ENCODE data around the gene RNU6-8. TPM values are rescaled to one million over a fixed set of nuclear protein-coding genes. Genes with fewer than 3 reads are reported as not detected.

The RNU6-8 gene
- total RNA-seq, 2 donors from 2014 or later, result not detected

DNA sequence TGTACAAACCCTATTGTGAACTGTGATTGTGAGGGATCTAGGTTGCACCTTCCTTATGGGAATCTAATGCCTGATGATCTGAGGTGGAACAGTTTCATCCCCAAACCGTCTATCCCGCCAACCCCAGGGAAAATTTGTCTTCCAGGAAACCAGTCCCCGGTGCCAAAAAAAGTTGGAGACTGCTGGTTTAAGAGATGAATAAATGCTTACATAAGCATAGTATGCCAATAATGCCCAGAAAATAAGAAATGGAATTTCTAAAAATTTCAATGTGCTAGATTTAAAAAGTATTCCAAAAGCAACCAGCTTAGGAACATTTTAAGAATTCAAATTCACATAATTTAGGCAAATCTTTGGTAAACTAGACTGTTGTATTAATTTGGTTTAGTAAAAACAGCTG lies 5.4 kb upstream of the RNU6-8 start:
- WGBS, 2 donors, result 89 to 98% methylated on average over 3 of the region's 3 CpGs
- H3K27me3 ChIP-seq, result no peaks in the 10 kb centered on the region
- no peaks in the 10 kb centered on the region for H3K4me1 ChIP-seq
- H3K4me3 ChIP-seq, result no peak overlapping the region
- ATAC-seq (no peak), DNase-seq (no peak)
- H3K36me3 ChIP-seq (replicated peaks in 1 of 2; ENCODE audit: insufficient read depth in 1 of 2, low read depth in 2 of 2), result no peaks in the 10 kb centered on the region
- intact Hi-C loops (cut with DNase I), result no loop called here
- no peak for TF ChIP-seq POLR2A (IDR thresholded peaks at IDR 0.05)
- TF ChIP-seq, protein P1, sequence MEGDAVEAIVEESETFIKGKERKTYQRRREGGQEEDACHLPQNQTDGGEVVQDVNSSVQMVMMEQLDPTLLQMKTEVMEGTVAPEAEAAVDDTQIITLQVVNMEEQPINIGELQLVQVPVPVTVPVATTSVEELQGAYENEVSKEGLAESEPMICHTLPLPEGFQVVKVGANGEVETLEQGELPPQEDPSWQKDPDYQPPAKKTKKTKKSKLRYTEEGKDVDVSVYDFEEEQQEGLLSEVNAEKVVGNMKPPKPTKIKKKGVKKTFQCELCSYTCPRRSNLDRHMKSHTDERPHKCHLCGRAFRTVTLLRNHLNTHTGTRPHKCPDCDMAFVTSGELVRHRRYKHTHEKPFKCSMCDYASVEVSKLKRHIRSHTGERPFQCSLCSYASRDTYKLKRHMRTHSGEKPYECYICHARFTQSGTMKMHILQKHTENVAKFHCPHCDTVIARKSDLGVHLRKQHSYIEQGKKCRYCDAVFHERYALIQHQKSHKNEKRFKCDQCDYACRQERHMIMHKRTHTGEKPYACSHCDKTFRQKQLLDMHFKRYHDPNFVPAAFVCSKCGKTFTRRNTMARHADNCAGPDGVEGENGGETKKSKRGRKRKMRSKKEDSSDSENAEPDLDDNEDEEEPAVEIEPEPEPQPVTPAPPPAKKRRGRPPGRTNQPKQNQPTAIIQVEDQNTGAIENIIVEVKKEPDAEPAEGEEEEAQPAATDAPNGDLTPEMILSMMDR (IDR thresholded peaks at IDR 0.05), result no peak
- H3K27ac ChIP-seq, result no peak overlapping the region
- no peaks in the 10 kb centered on the region for H3K9me3 ChIP-seq

DNA sequence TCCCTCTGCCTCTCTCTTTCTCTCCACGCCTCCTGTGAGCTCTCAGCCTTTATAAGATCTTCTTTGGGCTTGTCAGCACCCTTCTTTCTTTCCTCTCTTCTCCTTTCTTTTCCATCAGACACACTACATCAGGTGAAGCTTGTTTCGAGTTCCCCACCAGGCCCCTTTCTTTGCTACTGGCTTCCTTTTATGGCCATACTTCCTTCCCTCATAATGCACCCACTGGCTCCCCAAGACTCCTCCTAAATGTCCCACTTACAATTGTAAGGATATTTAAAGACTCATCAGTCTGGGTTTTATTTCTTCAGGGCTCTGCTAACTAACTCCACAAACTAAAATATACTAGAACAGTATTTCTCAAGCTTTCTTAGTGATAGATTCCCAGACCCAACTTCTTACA lies 3.5 kb upstream of the RNU6-8 start:
- TF ChIP-seq, protein P1 (IDR thresholded peaks at IDR 0.05), result no peak
- no peak for TF ChIP-seq POLR2A (IDR thresholded peaks at IDR 0.05)
- intact Hi-C loops (cut with DNase I), result no loop called here
- 67 to 74% methylated on average over 2 of the region's 2 CpGs for WGBS, 2 donors
- ATAC-seq, result no peak
- H3K9me3 ChIP-seq, result no peaks in the 10 kb centered on the region
- peaks cover 10% of the 10 kb centered on the region for H3K4me1 ChIP-seq
- H3K27ac ChIP-seq, result no peak overlapping the region
- DNase-seq, result no peak
- no peak overlapping the region for H3K4me3 ChIP-seq
- no peaks in the 10 kb centered on the region for H3K36me3 ChIP-seq (replicated peaks in 1 of 2; ENCODE audit: insufficient read depth in 1 of 2, low read depth in 2 of 2)
- no peaks in the 10 kb centered on the region for H3K27me3 ChIP-seq

DNA sequence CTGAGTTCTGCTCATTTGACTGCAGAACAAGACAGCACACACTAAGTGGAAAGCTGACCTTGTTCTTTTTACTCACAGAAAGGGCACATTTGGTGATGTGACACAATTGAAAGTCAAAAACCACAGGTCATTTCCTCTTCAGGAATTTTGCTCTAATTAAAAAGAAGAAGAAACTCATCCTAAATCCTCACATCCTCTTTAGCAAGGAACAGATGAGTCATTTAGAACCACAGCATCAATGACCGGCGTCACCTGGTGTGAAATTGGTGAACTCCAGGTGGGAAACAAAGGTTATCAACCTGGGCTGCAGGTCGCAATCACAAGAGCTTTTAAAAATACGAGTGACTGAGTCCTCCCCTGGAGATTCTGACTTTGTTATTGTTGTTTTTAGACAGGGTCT lies 2.9 kb upstream of the RNU6-8 start:
- no peak overlapping the region for H3K4me3 ChIP-seq
- peaks cover 10% of the 10 kb centered on the region for H3K4me1 ChIP-seq
- no peaks in the 10 kb centered on the region for H3K9me3 ChIP-seq
- no peak overlapping the region for H3K27ac ChIP-seq
- no peak for ATAC-seq
- DNase-seq, result no peak
- TF ChIP-seq POLR2A (IDR thresholded peaks at IDR 0.05), result no peak
- TF ChIP-seq, protein P1 (IDR thresholded peaks at IDR 0.05), result no peak
- intact Hi-C loops (cut with DNase I), result no loop called here
- 68 to 69% methylated on average over 4 of the region's 4 CpGs for WGBS, 2 donors
- H3K27me3 ChIP-seq, result no peaks in the 10 kb centered on the region
- H3K36me3 ChIP-seq (replicated peaks in 1 of 2; ENCODE audit: insufficient read depth in 1 of 2, low read depth in 2 of 2), result no peaks in the 10 kb centered on the region

DNA sequence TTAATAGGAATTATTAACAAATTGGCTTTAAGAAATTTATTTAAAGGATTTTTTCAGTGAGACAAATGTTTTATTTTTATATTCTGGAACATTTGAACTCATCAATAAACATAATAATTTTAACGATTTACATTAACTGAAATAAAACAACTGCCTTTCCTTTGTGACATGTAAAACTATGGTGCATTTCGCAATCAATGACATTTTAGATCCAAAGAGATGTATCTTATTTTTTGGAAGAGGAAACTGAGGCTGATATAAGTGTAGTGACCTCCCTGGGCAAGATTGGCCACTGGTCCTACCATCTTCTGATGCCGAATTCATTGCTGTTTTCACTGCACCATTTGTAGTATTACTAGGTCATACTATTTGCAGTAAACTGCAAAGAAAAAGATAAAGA lies 2.5 kb upstream of the RNU6-8 start:
- H3K36me3 ChIP-seq (replicated peaks in 1 of 2; ENCODE audit: insufficient read depth in 1 of 2, low read depth in 2 of 2), result no peaks in the 10 kb centered on the region
- TF ChIP-seq, protein P1 (IDR thresholded peaks at IDR 0.05), result no peak
- TF ChIP-seq POLR2A (IDR thresholded peaks at IDR 0.05), result no peak
- WGBS, 2 donors, result 92 to 95% methylated on average over 3 of the region's 3 CpGs
- ATAC-seq (no peak), DNase-seq (no peak)
- H3K27me3 ChIP-seq, result no peaks in the 10 kb centered on the region
- no peak overlapping the region for H3K4me3 ChIP-seq
- peaks cover 10% of the 10 kb centered on the region for H3K4me1 ChIP-seq
- H3K27ac ChIP-seq, result no peak overlapping the region
- no peaks in the 10 kb centered on the region for H3K9me3 ChIP-seq
- intact Hi-C loops (cut with DNase I), result no loop called here

DNA sequence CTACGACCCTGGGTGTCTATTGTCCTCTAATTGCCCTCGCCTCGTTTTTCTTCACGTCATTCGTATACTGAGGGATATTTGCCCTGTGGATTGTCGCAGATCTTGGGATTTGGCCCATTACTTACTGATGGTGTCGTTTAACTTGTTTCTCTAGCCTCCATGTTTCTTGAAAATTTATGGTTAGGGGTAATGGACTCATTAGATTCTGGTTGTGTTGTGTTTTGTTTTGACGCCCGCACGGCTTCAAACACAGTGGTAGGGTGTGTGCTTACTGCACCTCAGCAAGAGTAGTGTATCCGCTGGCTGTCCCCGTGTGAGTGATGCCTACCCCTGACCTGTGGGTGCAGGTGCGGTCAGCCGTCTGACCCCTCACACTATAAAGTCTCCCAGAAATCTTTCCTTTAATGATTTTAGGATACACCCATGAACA lies 874 bp upstream of the RNU6-8 start:
- intact Hi-C loops (cut with DNase I), result no loop called here
- no peak for TF ChIP-seq POLR2A (IDR thresholded peaks at IDR 0.05)
- TF ChIP-seq, protein P1 (IDR thresholded peaks at IDR 0.05), result no peak

More for the DNA sequence above, 874 bp upstream of the RNU6-8 start:
- WGBS, 2 donors, result 0 to 2% methylated on average over 14 of the region's 14 CpGs
- ATAC-seq, result no peak
- DNase-seq, result peak; percentile 15 to 38 (median 21)
- H3K4me3 ChIP-seq, result peak overlapping the region; percentile 8 to 16
- peaks cover 10% of the 10 kb centered on the region for H3K4me1 ChIP-seq
- H3K27me3 ChIP-seq, result no peaks in the 10 kb centered on the region
- H3K9me3 ChIP-seq, result no peaks in the 10 kb centered on the region
- no peaks in the 10 kb centered on the region for H3K36me3 ChIP-seq (replicated peaks in 1 of 2; ENCODE audit: insufficient read depth in 1 of 2, low read depth in 2 of 2)
- H3K27ac ChIP-seq, result peak overlapping the region in 3 of 4 donors; percentile 84 to 96 (median 90)
